GM13977 (cell line): ENCODE results near the gene ORC4.

Source experiments
- DNase-seq: peaks from one replicate; pipeline ENCODE4 v3.0.0; 2012; ENCODE audit warnings: low spot score
- CTCF ChIP-seq: IDR thresholded peaks from 2 replicates; pipeline ENCODE4 v1.5.1; 2012; ENCODE audit warnings: mild to moderate bottlenecking, control low read depth; ENCODE audit not compliant: insufficient read depth; ENCODE audit errors: extremely low read depth, missing control alignments
- in situ Hi-C: fragments of 300-500 bp; cut with MboI; formaldehyde crosslinking; loops from one replicate; pipeline ENCODE4 v1.12.0; 2022; ENCODE audit warnings: low sequenced_read_pairs, low pct_unique_long_range_greater_than_20kb, mixed read lengths, inconsistent platforms; ENCODE audit not compliant: unreplicated experiment

ORC4 gene

GRCh38 chr2:148020111-148021058, at the start of gene ORC4:
Gene ORC4 (minus strand): TSS chr2:148020737. CDS start chr2:147975958, 44,779 bp downstream.
- in situ Hi-C loops = no loop called here
- TF ChIP-seq CTCF = peak; percentile 48
- peak; percentile 79 for DNase-seq

- in situ Hi-C loops = no loop called here
- no peak for TF ChIP-seq CTCF
Observed at GRCh38 chr2:148067801-148068200, 47.3 kb upstream of the ORC4 start.

GRCh38 chr2:148065936-148066335, 45.4 kb upstream of the ORC4 start:
- no peak for DNase-seq
- in situ Hi-C loops = no loop called here
- TF ChIP-seq CTCF = no peak

More at GRCh38 chr2:148067801-148068200, 47.3 kb upstream of the ORC4 start:
- no peak for DNase-seq

GRCh38 chr2:148063633-148064032, 43.1 kb upstream of the ORC4 start:
- no peak for DNase-seq
- in situ Hi-C loops = no loop called here
- no peak for TF ChIP-seq CTCF

GRCh38 chr2:148058641-148059040, 38.1 kb upstream of the ORC4 start:
- in situ Hi-C loops = no loop called here
- DNase-seq = no peak
- no peak for TF ChIP-seq CTCF

- TF ChIP-seq CTCF = no peak
- in situ Hi-C loops = no loop called here
- no peak for DNase-seq
Observed at GRCh38 chr2:148052687-148053086, 32.1 kb upstream of the ORC4 start.
